Lung (tissue), 12 donors: Measurements from ENCODE around the gene WSB1. TPM values are rescaled to one million over a fixed set of nuclear protein-coding genes. Genes with fewer than 3 reads are reported as not detected.

Experiments
- ATAC-seq: fragments of 200-7000 bp; cut with Tn5 transposase; one replicate; pipeline ENCODE4 v1.9.1; 2020; ENCODE audit warnings: moderate number of reproducible peaks; ENCODE audit not compliant: insufficient read depth, low FRiP score
- DNase-seq, 3 donors: peaks; one replicate each; pipeline ENCODE4 v3.0.0-alpha.2; 2013 to 2017
- H3K27ac ChIP-seq, 2 donors: one replicate each; pipeline ENCODE4 v1.5.1; 2013; ENCODE audit warnings: mild to moderate bottlenecking in 2 of 2, moderate library complexity in 2 of 2, control low read depth in 1 of 2, inconsistent platforms in 1 of 2, low read depth in 1 of 2, low read length in 1 of 2
- H3K27me3 ChIP-seq, 3 donors: one replicate each; pipeline ENCODE4 v1.5.1; 2013; ENCODE audit warnings: low read length in 2 of 3; ENCODE audit not compliant: control insufficient read depth in 3 of 3, insufficient read depth in 3 of 3
- H3K36me3 ChIP-seq, 4 donors: one replicate each; pipeline ENCODE4 v1.5.1; 2013; ENCODE audit warnings: low read length in 4 of 4, mild to moderate bottlenecking in 1 of 4, moderate library complexity in 1 of 4; ENCODE audit not compliant: control insufficient read depth in 4 of 4, insufficient read depth in 4 of 4
- H3K4me1 ChIP-seq, 5 donors: one replicate each; pipeline ENCODE4 v1.5.1; 2013; ENCODE audit warnings: low read length in 5 of 5, mild to moderate bottlenecking in 2 of 5, moderate library complexity in 1 of 5; ENCODE audit not compliant: control insufficient read depth in 5 of 5, insufficient read depth in 5 of 5
- H3K4me3 ChIP-seq: one replicate; pipeline ENCODE4 v1.5.1; 2013; ENCODE audit warnings: mild to moderate bottlenecking, control low read depth, moderate library complexity
- H3K9ac ChIP-seq, 2 donors: one replicate each; pipeline ENCODE4 v1.5.1; 2013; ENCODE audit warnings: low read length in 2 of 2, control low read depth in 1 of 2; ENCODE audit not compliant: insufficient read depth in 1 of 2
- H3K9me3 ChIP-seq, 4 donors: one replicate each; pipeline ENCODE4 v1.5.1; 2013; ENCODE audit warnings: low read length in 3 of 4, mild to moderate bottlenecking in 1 of 4, moderate library complexity in 1 of 4; ENCODE audit not compliant: control insufficient read depth in 4 of 4, insufficient read depth in 3 of 4
- WGBS, 2 donors: extraction: QIAGEN DNeasy Blood & Tissue Kit; methylation state at CpG; one replicate each; pipeline ENCODE4 v1.1.7; 2013; 5-methylcytosine and 5-hydroxymethylcytosine counted together
- polyA plus RNA-seq, 2 donors: library from polyadenylated mRNA; stranded (reverse); fragments of 200-250 nt; gene quantifications; one replicate each; pipeline ENCODE4 v1.2.1, GENCODE V29; 2013
- total RNA-seq, 2 donors: library from RNA; depleted of rRNA in 1 of 2; stranded (reverse); fragments of >200 nt in 1 of 2; gene quantifications; one replicate each; pipeline ENCODE4 v1.2.1, GENCODE V29; 2014 to 2021
- TF ChIP-seq, protein P1 (sequence below): IDR thresholded peaks from 2 replicates; pipeline ENCODE4 v1.5.1; 2012; ENCODE audit warnings: mild to moderate bottlenecking; ENCODE audit errors: control extremely low read depth, extremely low read depth
- donor health status: control.
- donor health status: control.
- donor health status: Bipolar disorder and iron deficiency.
- donor health status: healthy.
- donor health status: DM: yes; HTN: yes; CAD: no.

The WSB1 gene
- total and polyA plus RNA-seq, 4 donors, result 181 to 748 (median 268) TPM

DNA sequence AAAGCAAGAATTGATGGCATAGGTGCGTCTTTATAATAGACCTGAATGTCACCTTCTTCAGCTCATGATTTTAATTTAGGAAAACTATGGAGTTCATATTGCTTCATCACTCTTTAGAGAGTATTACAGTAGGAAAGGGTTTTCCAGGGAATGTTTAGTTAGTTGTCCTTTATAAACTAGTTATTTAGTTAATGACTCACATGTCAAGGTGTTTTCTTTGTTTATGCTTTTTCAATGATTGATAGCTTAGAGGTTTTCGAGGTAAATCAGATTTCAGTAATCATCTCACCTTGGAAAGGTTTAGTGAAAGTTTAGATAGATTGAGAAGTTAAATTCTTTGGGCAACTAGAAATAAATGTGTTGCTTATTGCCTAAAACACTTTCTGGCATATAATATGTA is 9.8 kb downstream of the WSB1 start:
- Histone ChIP-seq H3K9ac (no peak overlapping the region), H3K27me3 (no peaks in the 10 kb centered on the region), H3K27ac (no peak overlapping the region), H3K4me1 (peaks cover 0 to 26% (median 18%) of the 10 kb centered on the region in 5 donors), H3K36me3 (peaks cover 7 to 30% (median 22%) of the 10 kb centered on the region in 4 donors), H3K9me3 (no peaks in the 10 kb centered on the region), H3K4me3 (no peak overlapping the region)
- no peak for DNase-seq
- WGBS, 2 donors, result 69 to 84% methylated on average over 2 of the region's 2 CpGs
- no peak for ATAC-seq
- TF ChIP-seq, protein P1, sequence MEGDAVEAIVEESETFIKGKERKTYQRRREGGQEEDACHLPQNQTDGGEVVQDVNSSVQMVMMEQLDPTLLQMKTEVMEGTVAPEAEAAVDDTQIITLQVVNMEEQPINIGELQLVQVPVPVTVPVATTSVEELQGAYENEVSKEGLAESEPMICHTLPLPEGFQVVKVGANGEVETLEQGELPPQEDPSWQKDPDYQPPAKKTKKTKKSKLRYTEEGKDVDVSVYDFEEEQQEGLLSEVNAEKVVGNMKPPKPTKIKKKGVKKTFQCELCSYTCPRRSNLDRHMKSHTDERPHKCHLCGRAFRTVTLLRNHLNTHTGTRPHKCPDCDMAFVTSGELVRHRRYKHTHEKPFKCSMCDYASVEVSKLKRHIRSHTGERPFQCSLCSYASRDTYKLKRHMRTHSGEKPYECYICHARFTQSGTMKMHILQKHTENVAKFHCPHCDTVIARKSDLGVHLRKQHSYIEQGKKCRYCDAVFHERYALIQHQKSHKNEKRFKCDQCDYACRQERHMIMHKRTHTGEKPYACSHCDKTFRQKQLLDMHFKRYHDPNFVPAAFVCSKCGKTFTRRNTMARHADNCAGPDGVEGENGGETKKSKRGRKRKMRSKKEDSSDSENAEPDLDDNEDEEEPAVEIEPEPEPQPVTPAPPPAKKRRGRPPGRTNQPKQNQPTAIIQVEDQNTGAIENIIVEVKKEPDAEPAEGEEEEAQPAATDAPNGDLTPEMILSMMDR, result no peak

- no peak for ATAC-seq
- no peak overlapping the region for H3K9ac ChIP-seq
- H3K4me3 ChIP-seq, result no peak overlapping the region
- 85 to 86% methylated on average over 7 of the region's 7 CpGs for WGBS, 2 donors
- H3K27me3 ChIP-seq, result no peaks in the 10 kb centered on the region
- peaks cover 12 to 52% (median 39%) of the 10 kb centered on the region in 4 donors for H3K36me3 ChIP-seq
- H3K9me3 ChIP-seq, result no peaks in the 10 kb centered on the region
- no peak overlapping the region for H3K27ac ChIP-seq
- peak in 2 of 3 donors; percentile 62 to 65 for DNase-seq
- TF ChIP-seq, protein P1, result no peak
- peaks cover 0 to 17% (median 5%) of the 10 kb centered on the region in 5 donors for H3K4me1 ChIP-seq
These were observed 12.4 kb downstream of the WSB1 start for GRCh38 chr17:27306276-27306835.

DNA sequence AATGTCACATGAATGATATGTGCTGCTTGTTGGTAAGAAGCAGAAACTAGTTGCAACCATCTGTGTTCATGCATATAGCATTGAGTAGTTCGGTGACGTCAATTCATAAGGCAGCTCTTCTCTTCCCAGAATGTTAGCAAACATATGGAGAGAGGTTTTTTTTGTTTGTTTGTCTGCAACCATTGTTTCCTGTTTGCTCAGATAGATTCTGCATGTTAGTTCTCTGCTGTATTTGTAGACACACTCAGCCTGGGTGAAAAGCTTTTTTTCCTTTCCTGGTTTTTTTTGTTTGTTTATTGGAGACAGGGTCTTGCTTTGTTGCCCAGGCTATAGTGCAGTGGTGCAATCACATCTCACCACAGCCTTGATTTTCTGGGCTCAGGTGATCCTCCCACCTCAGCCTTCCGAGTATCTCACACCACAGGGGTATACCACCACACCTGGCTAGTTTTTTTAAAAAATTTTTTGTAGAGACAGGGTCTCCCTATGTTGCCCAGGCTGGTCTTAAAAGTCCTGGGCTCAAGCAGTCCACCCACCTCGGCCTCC is 16.7 kb downstream of the WSB1 start:
- Histone ChIP-seq H3K36me3 (peaks cover 25 to 68% (median 44%) of the 10 kb centered on the region in 4 donors), H3K4me3 (no peak overlapping the region), H3K27ac (no peak overlapping the region), H3K27me3 (no peaks in the 10 kb centered on the region), H3K4me1 (peaks cover 0 to 16% (median 2%) of the 10 kb centered on the region in 5 donors), H3K9ac (no peak overlapping the region), H3K9me3 (no peaks in the 10 kb centered on the region)
- DNase-seq (no peak), ATAC-seq (no peak)
- 90 to 95% methylated on average over 4 of the region's 4 CpGs for WGBS, 2 donors
- TF ChIP-seq, protein P1, result no peak

GRCh38 chr17:27313301-27313700 is 19.4 kb downstream of the WSB1 start:
- H3K27ac ChIP-seq, result no peak overlapping the region
- no peak for DNase-seq
- TF ChIP-seq, protein P1, result no peak
- H3K9ac ChIP-seq, result no peak overlapping the region
- ATAC-seq, result no peak
- H3K27me3 ChIP-seq, result no peaks in the 10 kb centered on the region
- WGBS, 2 donors, result 44 to 67% methylated on average over 1 of the region's 1 CpG
- peaks cover 33 to 69% (median 39%) of the 10 kb centered on the region in 4 donors for H3K36me3 ChIP-seq
- H3K9me3 ChIP-seq, result no peaks in the 10 kb centered on the region
- H3K4me1 ChIP-seq, result peaks cover 0 to 10% (median 7%) of the 10 kb centered on the region in 5 donors
- H3K4me3 ChIP-seq, result no peak overlapping the region
